ENCODE results near the gene LGI4.

LGI4 gene

GRCh38 chr19:35100588-35101533 is 34.0 kb downstream of the LGI4 start:
- no peak for TF ChIP-seq CTCF (IDR thresholded peaks at IDR 0.05)

DNA sequence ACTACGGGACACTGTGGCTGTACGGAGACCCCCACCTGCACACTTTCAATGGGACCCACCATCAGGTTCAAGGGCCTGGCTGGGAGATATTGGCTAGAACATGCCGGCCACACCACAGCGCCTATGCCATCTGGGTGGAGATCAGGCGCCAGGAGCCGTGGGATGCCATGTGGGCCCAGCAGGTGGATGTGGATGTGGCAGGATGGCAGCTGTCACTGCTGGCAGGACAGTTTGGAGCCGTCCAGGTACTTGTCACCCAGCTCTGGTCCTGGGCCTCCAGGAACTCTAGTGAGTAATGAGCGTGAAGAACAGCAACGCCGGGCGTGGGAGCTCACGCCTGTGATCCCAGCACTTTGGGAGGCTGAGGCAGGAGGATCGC is 35.0 kb downstream of the LGI4 start:
- no peak for TF ChIP-seq CTCF (IDR thresholded peaks at IDR 0.05)

DNA sequence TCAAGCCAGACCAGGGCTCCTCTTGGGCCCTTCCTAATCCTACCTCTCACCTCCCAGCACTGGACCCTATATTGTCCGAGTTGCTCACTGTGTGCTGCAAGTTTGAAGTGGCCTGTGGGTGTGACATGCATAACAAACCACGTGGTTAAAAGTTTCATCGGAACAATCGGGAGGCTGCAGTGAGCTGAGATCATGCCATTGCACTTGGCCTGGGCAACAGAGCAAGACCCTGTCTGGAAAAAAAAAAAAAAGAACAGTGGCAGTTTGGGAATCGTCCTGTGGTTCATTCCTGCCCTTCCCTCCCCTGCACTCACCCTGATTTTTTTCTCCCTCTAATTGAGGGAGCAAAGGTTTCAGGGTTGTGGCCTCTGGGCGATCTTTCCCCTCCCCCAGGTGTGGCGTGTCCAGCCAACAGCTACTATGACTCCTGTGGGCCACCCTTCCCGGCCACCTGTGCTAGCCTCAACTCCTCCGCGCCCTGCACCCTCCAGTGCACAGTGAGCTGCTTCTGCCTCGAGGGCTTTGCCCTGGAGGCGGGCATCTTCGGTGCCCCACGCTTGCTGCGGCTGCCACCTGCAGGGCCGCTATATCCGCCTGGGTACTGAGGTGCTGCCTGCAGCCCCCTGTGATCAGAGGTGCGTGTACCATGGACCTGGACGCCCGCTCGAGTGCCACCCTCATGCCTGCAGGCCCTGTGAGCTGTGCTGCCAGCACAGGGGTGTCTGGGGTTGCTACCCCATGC is 35.5 kb downstream of the LGI4 start:
- TF ChIP-seq CTCF (IDR thresholded peaks at IDR 0.05) = no peak

DNA sequence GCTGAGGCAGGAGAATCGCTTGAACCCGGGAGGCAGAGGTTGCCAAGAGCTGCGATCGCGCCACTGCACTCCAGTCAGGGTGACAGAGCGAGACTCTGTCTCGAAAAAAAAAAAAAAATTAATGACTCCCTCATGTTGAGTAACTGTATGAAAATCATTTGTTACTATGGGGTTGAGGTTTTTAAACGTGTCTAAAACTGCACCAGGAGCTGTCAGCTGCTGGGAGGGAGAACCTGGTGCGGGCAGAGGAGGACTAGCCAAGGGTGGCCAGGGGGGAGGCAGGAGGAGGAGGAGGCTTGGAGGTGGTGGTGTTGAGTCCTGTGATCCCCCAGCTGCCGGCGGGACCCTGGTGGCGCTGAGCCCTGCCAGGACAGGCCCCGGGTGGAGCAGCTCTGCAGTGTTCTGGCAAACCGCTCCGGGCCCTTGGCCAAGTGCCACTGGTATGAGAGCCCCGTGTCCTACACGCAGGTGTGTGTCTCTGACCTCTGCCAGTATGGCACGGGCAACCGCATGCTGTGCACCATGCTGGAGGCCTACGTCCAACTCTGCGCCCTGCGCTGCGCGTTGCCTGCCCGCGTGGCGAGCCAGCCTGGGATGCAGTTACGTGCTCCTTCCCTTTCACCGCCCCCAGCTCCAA is 36.3 kb downstream of the LGI4 start:
- no peak for TF ChIP-seq CTCF (IDR thresholded peaks at IDR 0.05)

- no peak for TF ChIP-seq CTCF (IDR thresholded peaks at IDR 0.05)
Observed at GRCh38 chr19:35095667-35096368, 39.0 kb downstream of the LGI4 start.

GRCh38 chr19:35094656-35095055 is 40.2 kb downstream of the LGI4 start:
- TF ChIP-seq CTCF (IDR thresholded peaks at IDR 0.05) = no peak
